CD4-positive, alpha-beta T cell treated with Interleukin-15 for 4 hours (primary cell): Measurements from ENCODE around the gene ENO2.

Experiments used
- DNase-seq: peaks from one replicate; pipeline ENCODE4 v3.0.0-alpha.2; 2020; ENCODE audit warnings: low spot score

The ENO2 gene

GRCh38 chr12:6960593-6961277 is 46.4 kb downstream of the ENO2 start:
- DNase-seq = no peak

GRCh38 chr12:6961278-6961694 is 46.9 kb downstream of the ENO2 start:
- peak; percentile 95 for DNase-seq

DNA sequence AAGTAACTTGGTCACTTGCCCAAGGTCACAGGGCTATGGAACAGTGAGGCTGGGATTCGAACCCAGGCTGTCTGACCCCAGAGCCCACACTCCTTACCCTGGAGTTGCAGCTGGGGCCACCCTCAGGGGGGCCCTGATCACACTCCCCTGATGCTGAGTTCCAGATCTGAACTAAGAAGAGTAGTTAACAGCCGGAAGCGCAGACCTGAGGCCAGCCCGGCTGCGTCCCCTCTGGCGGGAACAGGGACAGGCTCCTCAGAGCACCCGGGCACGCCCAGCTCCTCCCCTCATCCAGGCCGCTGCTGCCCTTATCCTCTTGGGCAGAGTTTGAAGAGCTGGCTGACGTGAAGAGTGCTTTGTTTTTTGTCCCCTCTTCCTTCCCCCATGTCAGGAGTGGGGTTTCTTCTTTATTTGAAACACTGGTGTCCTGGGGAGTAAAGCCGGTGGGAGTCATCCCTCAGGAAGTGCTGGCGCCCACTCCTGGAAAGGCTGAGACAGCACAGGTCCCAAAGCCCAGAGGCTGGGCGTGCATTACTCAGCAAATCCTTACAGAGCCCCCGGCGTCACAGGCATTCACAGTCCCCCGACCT is 47.4 kb downstream of the ENO2 start:
- no peak for DNase-seq

DNA sequence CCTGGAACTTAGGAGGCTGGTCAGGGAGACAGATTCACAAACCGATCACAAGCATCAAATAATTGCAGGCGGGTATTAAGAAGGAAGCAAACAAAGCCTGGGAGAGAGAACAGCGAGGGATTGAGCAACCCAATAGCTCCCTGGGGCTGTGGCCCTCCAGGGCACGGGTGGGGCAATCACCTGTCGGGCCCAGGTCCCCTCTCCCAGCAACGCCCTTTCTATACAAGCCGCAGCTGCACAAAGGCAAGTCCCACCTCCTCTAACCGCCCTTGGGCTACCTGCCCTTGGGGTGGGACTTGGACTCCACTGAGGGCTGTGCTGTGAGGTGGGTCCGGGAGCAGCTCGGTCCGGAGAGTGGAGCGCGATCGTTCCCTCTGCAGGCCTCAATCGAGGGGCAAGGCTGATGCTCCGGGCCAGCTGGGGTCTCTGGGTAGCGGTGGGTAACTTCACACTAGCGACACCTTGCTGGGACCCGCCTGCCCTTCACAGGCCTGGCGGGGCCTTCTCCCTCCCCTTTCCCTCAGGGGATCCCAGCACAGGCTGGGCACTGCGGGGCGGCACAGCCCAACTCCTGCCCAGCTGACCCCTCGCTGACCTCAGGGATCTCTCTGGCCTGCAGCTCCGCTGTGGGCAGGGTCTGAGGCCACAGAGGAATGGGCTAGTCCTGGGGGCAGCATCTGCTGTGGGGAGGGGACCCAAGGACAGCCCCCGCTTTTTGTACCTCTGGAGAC is 48.1 kb downstream of the ENO2 start:
- no peak for DNase-seq

GRCh38 chr12:6963016-6963731 is 48.8 kb downstream of the ENO2 start:
- no peak for DNase-seq

- no peak for DNase-seq
Measured at GRCh38 chr12:6963791-6964413, 49.5 kb downstream of the ENO2 start.

GRCh38 chr12:6964605-6965025 is 50.2 kb downstream of the ENO2 start:
- no peak for DNase-seq

DNA sequence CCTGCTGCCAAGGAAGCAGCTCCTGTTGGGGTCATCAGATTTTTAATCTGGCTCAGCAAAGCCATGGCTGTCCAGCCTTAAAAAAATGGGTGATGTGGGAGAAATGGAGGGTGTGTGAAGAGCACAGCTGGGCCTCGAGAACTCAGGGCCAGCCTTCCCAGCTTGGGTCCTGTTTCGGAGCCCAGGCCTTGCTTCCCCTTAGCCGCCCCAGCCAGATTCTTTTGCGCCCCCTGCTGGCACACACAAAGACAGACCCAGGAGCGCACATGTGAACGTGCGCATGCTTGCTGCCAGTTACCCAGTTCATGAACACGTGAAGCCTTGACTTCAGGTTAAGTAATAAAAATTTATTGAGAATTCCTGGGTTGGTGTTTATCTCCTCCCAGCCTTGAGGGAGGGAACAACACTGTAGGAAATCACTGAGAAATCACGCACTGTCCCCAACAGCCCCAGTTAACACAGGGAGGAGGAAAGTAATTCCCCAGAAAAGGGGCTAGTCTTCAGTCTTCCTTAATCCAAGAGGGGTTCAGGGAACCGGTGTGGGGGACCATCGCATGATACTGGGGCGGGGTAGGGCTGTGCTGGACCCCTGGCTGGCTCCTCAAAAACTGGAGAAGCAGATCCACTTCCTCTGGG is 50.8 kb downstream of the ENO2 start:
- peak; percentile 92 for DNase-seq

DNA sequence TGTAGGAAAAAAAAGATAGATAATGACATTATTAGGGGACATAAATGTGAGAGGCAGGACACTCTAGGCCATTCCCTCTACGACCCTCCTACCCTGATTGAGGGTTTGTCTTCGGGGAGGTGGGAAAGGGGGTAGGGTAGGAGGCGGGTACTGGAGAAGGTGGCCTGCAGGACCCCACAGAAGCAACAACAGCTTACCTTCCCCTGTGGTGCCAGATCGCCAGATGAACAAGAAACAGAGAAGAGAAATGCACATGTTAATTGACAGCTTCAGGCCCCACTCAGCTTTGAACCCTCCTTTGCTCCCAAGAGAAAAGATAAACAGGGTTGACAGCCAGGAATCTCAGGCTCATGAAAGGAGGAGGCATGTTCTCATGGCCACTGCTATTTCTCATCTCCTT is 51.3 kb downstream of the ENO2 start:
- DNase-seq = no peak

DNA sequence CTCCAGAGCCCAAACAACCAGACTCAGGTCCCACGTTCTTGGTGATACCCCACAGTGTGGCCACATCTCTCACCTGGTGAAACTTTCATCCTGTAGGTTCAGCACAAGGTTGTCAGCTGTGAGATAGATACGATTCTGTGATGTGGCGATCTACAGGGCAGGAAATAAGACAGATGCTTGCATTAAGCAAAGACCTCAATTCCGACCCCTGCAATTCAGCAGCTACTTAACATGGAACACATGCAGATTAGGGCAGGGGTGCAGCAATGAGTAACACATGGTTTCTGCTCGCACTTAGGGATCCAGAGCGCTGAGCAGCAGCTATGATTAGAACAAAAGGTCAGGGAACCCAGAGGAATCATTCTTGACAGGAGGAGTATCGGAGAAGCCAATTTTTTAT is 52.0 kb downstream of the ENO2 start:
- no peak for DNase-seq

DNA sequence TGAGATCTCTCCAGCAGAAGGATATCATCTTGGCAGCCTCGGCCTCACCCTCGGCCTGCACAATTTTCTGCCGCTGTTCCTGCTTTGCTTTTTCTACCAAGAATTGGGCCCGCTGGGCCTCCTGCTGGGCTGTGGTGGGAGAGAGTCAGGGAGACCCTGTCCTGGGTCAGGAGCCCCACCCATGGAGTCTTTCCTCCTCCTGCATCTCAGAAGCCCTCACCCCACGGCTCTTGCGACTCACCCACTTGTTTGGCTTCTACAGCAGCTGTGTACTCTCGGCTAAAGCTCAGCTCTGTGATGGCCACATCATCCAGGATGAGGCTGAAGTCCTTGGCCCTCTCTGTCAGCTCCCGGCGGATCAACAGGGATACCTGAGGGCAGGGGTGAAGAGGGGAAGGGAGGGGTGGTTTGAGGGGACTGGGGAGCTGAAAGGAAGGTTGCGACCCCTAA is 53.3 kb downstream of the ENO2 start:
- DNase-seq = no peak

- no peak for DNase-seq
Measured at GRCh38 chr12:6968426-6968825, 54.0 kb downstream of the ENO2 start.

DNA sequence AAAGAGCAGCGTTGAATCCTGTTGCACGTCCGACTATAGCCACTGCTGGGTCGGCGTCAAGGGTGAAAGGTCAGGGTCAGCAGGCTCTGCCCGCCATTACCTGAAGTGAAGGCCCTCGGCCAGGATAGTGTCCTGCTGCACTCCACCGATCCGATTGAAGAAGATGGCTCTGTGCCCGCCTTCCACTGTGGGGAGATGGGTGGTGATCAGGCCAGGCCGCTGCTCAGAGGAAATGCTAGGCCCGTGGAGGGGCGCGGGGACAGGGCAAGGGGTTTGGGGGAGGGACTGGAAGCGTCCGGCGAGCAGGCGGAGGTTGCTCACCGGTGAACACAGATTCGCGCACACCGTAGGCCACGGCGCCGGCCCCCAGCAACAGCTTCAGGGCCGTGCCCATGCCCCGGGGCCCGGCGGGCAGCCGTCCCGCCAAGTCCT is 55.7 kb downstream of the ENO2 start:
- DNase-seq = no peak
